Measurements from ENCODE around the gene VSTM2L.
"Not testable (repeated sequence)": the region's sequence is repeated elsewhere in the genome, so short reads cannot be mapped to it uniquely, and the experiment has no call there.

VSTM2L gene

DNA sequence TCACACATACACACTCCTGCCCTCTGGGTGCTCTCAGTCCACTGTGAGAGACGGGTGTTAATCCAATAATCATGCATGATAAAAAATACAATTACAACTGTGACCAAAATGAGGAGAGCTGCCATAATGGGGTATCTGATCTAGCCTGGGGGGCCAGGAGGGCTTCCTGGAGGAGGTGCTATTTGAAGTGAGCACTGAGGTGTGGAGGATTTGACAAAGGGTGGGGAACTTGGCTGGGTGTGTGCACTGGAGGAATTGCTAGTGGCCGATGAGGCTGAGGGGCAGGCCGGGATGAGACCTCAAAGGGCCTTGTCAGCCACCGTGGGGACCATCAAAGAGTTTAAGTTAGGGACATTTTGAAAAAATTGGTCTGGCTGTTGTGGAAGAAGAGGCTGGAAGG lies 34.8 kb downstream of the VSTM2L start:
- no peak for DNase-seq (ENCODE audit: low read depth)

DNA sequence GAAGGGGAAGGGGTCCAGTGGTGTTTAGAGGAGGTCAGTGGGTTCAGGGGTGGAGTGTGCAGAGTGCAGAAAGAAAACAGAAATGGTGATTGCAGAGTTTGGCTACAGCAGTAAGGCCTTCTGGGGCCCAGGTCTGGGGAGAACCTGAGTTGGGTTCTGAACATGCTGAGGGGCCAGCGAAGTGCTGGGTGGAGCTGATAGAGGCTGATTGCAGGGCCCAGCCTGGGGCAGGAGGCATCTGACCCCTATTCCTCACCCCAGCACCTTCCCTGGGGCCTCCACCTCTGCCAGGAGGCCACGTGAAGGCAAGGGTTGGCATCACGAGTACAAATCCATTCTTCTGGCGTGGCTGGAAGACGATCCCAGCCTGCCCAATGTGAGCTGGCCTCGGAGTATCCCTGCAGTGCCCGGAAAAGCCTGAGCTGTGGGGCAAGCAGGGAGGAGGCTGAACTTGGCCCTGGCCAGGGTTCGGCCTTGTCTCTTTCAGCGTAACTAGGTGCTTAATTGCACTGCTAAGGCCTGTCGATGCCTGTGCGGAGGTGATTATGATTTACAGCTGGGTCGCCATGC lies 35.3 kb downstream of the VSTM2L start:
- no peak for DNase-seq (ENCODE audit: low read depth)

DNA sequence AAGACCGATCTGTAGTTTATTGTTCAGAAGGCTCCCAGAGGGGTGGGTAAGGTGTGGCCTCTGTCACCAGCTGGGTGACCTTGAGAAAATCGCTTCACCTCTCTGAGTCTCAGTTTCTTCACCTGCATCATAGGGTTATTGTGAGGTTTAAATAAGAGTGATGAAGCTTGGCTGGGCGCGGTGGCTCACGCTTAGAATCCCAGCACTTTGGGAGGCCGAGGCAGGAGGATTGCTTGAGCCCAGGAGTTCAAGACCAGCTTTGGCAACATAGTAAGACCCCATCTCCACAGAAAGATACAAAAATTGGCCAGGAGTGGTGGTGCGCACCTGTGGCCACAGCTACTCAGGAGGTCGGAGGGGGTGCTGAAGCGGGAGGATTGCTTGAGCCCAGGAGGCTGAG lies 36.0 kb downstream of the VSTM2L start:
- DNase-seq (ENCODE audit: low read depth): no peak

DNA sequence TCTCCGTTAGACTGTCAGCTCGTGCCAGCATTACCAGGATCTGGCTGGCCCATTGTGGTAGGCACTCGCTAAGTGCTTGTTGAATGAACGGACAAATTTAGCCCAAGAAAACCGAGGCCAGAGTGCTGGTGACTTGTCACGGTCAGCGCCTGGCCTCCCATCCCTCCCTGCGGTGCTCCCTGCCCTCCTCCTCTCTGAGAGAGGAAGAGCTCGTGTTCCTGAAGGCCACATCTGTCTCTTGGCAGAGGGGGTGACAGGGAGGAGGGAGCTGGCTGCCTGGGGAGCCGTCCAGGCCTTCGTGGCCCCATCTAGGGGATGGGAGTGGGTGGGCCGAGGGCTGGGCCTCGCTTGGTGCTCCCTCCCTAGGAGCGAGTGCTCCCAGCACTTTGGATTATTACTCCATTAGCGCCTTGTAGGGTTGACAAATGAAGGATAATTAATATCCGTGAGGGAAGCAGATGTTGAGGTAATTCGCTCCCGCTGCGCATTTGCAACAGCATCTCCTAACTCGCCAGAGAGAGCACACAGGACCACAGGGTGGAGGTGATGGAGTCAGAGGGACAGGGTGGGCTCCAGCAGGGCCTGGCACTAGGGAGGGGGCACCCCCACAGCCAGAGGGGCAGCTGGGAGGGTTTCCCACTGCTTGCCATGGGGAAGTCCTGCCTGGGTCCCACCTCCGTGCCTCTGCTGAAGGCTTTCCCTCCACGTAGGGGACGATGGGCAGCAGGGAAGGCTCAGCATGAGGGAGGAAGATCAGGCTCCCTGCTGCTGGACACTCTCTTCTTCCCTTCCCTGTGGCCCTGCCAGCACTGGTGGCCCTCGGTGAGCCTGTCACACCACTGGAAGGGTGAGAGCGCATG lies 37.0 kb downstream of the VSTM2L start:
- no peak for DNase-seq (ENCODE audit: low read depth)

DNA sequence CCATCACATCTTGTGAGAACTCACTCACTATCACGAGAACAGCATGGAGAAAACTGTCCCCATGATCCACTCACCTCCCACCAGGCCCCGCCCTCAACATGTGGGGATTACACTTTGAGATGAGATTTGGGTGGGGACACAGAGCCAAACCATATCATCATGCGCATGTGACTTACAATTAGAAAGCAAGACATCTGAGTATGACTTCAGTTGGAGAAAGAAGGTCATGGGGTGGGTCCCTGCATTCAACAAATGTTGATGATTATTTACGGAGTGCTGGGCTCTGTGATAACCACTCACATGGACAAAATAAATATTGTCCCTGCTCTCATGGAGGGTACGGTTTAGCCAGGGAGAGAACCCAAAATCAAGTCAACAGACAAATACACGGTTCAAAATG lies 37.9 kb downstream of the VSTM2L start:
- DNase-seq (ENCODE audit: low read depth): no peak

DNA sequence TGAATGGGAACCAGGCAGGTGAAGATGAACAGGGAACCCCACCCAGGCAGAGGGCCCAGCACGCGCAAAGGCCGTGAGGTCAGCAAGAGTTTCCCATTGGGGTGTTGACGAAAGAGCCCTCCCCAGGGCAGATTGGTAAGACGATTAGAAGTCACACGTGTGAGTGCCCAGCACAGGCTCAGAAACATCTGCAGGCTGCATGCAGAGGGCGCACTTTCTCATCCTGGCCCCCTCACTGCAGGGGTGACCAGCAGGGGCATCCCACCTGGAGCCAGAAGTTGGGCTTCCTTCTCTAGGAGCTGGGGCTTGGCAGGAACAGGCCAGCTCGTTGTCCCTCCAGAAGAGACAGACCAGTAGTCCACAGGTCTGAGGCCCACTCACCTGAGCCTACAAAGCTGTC lies 38.4 kb downstream of the VSTM2L start:
- no peak for DNase-seq (ENCODE audit: low read depth)

DNA sequence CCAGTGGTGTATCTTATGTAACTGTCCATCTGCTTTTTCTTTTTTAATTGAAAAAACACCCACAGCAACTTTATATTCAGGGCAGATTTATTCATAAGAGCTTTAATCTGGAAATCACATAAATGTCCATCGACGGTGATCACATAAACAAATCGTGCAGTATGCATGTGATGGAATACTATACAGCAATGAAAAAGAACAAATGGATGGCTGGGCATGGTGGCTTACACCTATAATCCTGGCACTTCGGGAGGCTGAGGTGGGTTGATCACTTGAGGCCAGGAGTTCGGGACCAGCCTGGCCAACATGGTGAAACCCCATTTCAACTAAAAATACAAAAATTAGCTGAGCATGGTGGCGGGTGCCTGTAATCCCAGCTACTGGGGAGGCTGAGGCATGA lies 39.1 kb downstream of the VSTM2L start:
- no peak for DNase-seq (ENCODE audit: low read depth)

DNA sequence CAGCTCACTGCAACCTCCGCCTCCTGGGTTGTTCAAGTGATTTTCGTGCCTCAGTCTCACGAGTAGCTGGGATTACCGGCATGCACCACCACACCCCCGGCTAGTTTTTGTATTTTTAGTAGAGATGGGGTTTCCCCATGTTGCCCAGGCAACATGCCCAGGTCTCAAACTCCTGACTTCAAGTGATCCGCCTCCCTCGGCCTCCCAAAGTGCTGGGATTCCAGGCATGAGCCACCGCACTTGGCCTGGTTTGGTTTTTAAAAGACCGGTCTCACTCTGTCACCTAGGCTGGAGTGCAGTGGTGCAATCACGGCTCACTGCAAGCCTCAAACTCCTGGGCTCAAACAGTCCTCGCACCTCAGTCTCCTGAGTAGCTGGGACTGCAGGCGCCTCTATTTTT lies 40.1 kb downstream of the VSTM2L start:
- DNase-seq (ENCODE audit: low read depth): no peak

DNA sequence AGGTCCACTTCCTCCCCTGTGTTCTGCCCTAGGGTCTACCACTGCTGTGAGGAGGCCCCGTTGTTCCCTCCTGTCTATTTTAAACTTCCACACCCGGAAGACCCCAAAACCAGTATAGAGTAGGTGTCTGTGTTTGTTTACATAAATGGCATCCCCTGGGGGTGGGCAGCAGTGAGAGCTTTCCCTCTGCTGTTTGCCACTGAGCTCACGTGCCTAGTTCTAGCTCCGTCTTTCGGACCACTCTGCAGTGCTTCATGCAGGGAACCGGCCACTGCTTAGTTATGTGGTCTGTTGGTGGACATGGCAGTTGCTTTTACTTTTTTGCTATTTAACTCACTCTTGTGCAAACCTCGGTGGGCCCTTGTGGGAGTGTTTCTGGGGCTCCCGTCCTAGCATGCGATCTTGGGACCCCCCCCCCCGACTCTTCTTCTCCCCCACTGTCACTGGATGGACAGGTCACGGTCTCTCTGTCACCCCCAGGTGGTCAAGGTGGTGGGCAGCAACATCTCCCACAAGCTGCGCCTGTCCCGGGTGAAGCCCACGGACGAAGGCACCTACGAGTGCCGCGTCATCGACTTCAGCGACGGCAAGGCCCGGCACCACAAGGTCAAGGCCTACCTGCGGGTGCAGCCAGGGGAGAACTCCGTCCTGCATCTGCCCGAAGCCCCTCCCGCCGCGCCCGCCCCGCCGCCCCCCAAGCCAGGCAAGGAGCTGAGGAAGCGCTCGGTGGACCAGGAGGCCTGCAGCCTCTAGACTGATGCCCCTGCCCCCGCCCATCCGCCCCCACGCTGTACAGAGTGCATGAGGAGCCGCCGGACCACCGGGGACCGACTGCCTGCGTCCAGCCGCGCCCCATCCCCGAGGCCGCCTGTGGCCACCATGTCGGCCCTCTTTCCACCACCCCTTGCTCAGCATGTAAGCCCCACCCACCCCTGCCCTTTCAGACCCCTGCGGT lies 40.9 kb downstream of the VSTM2L start:
- DNase-seq (ENCODE audit: low read depth): no peak

DNA sequence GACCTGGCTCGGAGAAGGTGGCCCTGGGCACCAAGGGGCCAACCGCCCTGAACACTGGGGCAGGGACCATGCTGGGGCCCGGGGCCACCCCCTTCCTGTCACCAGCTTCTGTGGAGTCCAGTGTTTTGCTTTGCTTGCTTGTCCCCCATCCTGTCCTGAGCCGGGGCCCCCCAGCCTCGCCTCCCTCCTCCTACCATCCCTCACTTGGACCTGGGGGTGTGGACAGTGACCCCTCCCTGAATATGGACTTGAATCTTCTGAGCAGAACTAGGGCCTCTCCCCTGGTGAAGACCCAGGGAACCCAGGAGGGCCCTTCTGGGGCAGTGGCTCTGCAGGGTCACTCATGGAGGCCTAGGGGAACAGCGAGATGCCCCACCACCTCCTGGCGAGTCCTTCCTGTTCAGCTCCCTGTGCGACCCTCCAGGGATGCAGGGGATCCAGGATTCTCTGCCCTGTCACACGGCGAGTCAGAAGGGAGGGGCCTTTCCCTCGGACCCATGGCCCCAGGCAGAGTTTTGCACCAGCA lies 41.6 kb downstream of the VSTM2L start:
- no peak for DNase-seq (ENCODE audit: low read depth)

DNA sequence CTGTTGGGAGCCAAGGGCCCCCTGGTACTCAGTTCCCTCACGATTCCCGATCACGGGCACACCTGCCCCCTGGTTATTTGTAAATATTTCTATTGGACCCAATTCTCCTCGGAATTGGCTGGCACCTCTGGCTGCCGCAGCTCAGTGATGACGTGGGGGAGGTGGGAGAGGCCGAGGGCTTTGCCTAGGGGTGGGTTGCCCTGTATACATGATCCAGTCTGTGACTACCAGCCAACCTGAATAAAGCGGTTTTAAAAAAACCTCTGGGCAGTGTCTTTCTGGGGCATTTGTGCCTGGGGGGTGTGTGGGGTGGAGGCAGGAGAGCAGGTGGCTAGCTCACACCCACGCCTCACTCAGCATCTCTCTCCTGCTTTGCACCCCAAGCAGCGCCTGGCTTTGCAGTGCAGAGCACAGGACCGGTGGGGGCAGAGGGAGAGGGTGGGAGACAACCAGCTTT lies 42.2 kb downstream of the VSTM2L start:
- DNase-seq (ENCODE audit: low read depth): no peak

DNA sequence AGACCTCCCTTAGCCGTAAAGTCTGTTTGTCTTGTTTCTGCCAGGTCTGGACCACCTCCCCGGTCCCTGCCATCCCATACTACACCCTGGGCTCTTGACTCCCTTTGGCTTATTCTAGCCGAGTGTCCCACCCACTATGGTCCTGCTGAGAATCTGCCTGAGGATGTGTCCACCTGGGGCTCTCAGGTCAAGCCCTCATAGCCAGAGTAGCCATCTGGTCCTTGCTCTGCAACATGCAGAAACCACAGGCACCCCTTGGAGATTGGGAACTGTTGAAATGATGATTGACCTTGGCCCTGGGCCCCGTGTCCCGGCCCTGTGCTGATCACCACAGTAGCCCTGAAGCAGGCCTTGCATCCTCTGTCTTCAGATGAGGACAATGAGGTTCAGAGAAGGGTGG lies 44.0 kb downstream of the VSTM2L start:
- DNase-seq (ENCODE audit: low read depth): no peak

DNA sequence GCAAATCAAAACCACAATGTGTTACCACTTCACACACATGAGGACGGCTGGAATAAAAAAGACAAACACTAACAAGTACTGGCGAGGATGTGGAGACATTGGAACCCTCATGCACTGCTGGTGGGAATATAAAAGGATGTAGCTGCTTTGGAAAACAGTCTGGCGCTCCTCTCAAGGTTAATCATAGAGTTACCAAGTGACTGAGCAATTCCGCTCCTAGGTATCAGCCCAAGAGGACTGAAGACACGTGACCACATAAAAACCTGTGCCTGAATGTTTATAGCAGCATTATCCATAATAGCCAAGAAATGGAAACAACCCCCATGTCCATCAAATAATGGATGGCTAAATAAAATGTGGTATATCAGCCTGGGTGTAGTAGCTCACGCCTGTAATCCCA lies 45.0 kb downstream of the VSTM2L start:
- DNase-seq (ENCODE audit: low read depth): no peak

DNA sequence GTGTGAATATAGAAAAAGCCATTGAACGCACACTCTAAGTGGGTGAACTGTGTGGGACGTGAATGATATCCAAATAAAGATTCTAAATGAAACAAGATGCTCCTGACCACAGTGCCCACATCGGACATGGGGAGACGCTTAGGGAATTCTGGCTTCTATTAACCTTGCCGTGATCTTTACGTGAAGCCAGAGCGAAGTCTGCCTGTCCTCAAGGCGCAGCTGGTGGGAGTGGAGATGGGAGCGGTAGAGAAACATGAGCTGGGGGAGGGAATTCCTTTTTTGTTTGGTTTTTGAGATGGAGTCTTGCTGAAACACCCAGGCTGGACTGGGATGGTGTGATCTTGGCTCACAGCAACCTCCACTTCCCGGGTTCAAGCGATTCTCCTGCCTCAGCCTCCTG lies 46.0 kb downstream of the VSTM2L start:
- no peak for DNase-seq (ENCODE audit: low read depth)

DNA sequence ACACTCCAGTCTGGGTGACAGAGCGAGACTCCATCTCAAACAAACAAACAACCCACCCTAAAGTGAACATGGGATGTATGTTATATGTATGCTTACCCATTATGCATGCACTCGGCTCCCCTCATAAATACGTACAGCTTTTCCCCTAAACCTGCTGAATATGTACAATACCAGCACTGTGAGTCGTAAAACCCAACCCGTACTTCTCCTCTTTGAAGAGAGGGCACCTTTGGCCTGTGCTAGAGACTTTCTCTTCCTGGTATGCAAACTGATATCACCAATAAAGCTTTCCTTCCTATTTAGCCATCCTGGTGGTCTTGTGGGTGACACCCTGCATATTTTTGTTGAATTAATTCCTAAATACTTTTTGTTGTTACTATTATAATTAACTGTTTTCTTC lies 51.3 kb downstream of the VSTM2L start:
- DNase-seq (ENCODE audit: low read depth): no peak

DNA sequence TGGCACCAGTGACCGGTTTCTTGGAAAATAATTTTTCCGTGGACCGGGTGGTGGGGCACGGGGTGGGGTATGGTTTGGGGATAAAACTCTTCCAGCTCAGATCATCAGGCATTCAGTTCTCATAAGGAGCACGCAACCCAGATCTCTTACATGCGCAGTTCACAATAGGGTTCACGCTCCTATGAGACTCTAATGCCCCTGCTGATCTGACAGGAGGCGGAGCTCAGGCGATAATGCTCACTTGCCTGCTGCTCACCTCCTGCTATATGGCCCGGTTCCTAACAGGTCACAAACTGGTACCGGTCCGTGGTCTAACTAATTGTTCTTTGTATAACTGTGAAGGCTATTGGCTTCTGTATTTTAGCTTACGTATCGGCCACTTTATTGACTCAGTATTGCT lies 51.7 kb downstream of the VSTM2L start:
- DNase-seq (ENCODE audit: low read depth): no peak

DNA sequence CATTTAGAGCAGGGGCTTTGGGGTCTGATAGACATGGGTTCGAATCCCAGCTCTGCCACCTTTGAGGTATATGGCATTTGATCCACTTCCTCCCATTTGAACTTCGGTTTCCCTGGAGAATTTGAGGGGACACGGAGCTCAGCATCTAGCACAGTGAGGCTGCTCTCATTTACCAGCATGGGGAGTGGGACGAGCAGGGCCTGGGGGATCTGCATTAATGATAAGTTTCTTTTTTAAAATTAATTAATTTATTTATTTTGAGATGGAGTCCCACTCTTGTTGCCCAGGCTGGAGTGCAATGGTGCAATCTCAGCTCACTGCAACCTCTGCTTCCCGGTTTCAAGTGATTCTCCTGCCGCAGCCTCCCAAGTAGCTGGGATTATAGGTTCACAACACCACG lies 52.6 kb downstream of the VSTM2L start:
- DNase-seq (ENCODE audit: low read depth): no peak

DNA sequence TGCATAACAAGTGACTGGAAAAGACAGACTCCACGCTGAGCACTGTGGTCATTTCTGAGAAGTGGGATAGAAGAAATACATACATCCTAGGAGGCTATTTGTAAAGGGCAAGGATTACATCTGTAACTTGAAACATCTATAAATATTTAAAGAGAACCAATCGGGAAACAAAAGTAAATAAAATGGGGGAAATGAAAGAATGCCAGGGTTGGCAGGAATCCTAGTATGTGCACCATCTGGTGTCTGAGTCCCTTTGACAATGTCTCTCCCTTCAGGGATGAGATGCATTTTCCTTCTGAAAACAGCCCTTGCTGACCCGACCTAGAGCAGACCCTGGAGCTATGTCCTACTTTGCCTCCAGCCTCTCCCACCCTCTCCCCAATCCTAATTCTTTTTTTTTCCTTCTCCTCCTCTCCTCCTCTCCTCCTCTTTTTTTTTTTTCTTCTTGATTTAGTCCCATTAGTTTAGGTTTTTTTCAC lies 53.2 kb downstream of the VSTM2L start:
- DNase-seq (ENCODE audit: low read depth): no peak

DNA sequence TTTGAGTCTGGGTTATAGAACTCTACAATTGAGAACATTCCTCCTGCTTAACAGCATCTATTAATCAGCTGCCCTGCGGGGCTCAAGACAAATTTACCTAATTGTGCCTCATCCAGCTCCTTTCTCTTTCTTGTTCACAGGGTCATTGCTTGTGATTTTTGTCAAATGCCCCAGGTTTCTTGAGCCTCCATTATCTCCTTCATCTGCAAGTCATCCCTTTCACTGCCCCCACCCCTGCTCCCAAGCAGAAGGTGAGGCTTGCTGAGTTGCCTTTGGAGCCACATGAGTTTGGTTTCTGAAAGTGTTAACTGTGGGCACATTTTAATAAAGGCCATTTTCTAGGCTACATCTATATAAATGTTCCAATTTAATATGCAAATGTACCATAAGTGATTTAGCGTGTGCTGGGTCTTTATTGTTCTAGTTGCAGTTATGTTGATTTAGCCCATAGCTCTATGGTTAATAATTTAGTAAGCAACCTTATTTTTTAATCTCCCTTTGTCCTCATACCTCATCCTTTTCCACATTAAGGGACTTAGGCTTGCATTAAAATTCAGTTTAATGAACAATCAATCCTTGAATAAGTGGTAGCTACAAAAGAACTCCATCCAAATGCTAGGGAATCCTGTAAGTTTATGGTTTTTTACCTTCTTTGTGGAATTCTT lies 56.1 kb downstream of the VSTM2L start:
- no peak for DNase-seq (ENCODE audit: low read depth)

DNA sequence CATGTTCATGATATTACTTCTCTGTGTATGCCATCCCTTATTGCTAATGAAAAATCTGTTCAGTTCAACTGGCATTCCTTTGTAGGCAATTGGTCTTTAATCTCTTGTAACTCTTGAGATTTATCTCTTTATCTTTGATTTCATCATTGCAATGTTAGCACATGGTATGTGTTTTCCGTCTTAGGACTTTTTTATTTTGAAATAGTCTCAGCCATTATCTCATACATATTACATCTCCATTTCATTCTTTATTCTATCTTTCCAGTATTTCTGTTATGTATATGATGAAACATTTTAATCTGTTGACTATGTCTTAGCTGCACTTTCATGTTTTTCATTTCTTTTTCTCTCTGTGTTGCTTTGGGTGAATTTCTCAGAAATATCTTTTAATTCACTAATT lies 58.1 kb downstream of the VSTM2L start:
- no peak for DNase-seq (ENCODE audit: low read depth)

DNA sequence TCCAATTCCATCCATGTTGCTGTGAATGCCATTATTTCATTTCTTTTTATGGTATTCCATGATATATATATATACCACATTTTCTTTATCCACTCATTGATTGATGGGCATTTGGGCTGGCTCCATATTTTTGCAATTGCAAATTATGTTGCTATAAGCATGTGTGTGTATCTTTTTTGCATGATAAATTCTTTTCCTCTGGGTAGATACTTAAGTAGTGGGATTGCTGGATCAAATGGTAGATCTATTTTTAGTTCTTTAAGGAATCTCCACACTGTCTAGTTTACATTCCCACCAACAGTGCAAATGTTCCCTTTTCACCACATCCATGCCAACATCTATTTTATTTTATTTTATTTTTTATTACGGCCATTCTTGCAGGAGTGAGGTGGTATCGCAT lies 60.6 kb downstream of the VSTM2L start:
- DNase-seq (ENCODE audit: low read depth): not testable (repeated sequence)

Measured in stimulated activated CD4-positive, alpha-beta T cell treated with anti-CD3 and anti-CD28 coated beads, Interleukin-2, amount 100 ng/mL, for 4 hours (primary cell).